ENCODE measurements around the gene SOX10. TPM values are rescaled to one million over a fixed set of nuclear protein-coding genes. Genes with fewer than 3 reads are reported as not detected.

Gene SOX10
- total RNA-seq, 4 donors from 2014 or later, result 2.5 TPM; not detected in 3

DNA sequence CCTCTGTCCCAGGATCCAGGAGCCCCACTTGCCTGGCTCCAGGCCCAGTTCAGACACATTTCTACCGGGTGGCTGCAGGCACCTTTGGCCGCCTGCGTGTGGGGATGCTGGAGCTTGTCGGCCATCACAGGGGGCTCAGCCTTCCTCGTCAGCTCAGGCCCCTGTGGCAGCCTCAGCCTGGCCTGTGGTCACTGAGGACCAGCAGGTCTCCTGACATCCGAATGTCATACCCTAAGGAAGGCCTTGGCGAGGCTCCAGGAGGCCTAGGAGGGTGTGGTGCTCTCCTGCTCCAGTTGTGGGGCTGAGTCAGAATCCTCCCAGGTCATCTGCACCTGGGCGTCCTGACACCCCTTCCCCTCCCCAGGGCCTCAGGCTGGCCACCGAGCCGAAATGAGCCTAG lies 14.9 kb upstream of the SOX10 start:
- TF ChIP-seq, protein P1, sequence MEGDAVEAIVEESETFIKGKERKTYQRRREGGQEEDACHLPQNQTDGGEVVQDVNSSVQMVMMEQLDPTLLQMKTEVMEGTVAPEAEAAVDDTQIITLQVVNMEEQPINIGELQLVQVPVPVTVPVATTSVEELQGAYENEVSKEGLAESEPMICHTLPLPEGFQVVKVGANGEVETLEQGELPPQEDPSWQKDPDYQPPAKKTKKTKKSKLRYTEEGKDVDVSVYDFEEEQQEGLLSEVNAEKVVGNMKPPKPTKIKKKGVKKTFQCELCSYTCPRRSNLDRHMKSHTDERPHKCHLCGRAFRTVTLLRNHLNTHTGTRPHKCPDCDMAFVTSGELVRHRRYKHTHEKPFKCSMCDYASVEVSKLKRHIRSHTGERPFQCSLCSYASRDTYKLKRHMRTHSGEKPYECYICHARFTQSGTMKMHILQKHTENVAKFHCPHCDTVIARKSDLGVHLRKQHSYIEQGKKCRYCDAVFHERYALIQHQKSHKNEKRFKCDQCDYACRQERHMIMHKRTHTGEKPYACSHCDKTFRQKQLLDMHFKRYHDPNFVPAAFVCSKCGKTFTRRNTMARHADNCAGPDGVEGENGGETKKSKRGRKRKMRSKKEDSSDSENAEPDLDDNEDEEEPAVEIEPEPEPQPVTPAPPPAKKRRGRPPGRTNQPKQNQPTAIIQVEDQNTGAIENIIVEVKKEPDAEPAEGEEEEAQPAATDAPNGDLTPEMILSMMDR (IDR thresholded peaks at IDR 0.05), result no peak
- ATAC-seq (ENCODE audit: low FRiP score) (no peak), DNase-seq (ENCODE audit: low spot score) (no peak)

DNA sequence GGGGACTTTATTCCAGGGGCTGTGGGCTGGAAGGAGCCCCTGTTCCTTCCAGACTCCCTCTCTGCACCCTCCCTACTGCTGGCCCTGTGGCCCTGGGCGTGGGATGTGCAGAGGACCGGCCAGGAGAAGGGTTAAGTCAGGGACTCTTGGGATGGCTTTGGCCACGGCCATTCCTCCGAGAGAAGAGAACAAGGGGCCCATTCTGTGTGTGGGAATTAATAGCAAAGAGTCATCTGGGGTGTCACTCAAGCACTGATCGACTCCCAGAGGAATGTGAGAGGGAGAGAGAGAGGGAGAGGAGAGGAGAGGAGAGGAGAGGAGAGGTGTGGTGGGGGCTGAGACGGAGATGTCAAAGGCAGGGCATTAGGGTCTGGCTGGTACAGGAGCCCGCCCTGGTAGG lies 14.2 kb upstream of the SOX10 start:
- DNase-seq (ENCODE audit: low spot score) (no peak), ATAC-seq (ENCODE audit: low FRiP score) (no peak)
- TF ChIP-seq, protein P1 (IDR thresholded peaks at IDR 0.05), result no peak

GRCh38 chr22:37996515-37997246 lies 12.3 kb upstream of the SOX10 start:
- DNase-seq (ENCODE audit: low spot score) (no peak), ATAC-seq (ENCODE audit: low FRiP score) (no peak)
- TF ChIP-seq, protein P1 (IDR thresholded peaks at IDR 0.05), result no peak

GRCh38 chr22:37996079-37996478 lies 11.7 kb upstream of the SOX10 start:
- ATAC-seq (ENCODE audit: low FRiP score) (no peak), DNase-seq (ENCODE audit: low spot score) (no peak)
- TF ChIP-seq, protein P1 (IDR thresholded peaks at IDR 0.05), result no peak

- no peak for ATAC-seq (ENCODE audit: low FRiP score)
- no peak for DNase-seq (ENCODE audit: low spot score)
- TF ChIP-seq, protein P1 (IDR thresholded peaks at IDR 0.05), result no peak
These were observed 11.1 kb upstream of the SOX10 start for GRCh38 chr22:37995460-37995859.

DNA sequence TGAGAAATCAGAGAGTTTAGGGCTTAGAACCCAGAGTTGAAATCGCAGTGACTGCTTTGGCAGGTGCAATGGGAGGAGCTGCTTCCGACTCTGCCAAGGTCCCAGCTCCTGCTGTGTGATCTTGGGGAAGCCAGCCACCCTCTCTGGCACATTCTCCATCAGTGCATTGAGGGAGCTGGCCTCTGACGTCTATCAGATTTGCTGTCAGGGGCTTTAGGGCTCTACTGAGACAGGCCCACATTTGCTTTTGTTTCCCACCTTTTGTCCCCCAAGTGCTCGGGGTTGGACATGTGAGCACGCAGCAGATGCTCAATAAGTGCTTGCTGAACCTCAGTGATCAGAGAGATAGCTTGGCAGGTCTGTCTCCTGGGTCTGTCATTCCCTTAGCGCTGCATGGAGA lies 10.6 kb upstream of the SOX10 start:
- ATAC-seq (ENCODE audit: low FRiP score) (no peak), DNase-seq (ENCODE audit: low spot score) (no peak)
- TF ChIP-seq, protein P1 (IDR thresholded peaks at IDR 0.05), result no peak

DNA sequence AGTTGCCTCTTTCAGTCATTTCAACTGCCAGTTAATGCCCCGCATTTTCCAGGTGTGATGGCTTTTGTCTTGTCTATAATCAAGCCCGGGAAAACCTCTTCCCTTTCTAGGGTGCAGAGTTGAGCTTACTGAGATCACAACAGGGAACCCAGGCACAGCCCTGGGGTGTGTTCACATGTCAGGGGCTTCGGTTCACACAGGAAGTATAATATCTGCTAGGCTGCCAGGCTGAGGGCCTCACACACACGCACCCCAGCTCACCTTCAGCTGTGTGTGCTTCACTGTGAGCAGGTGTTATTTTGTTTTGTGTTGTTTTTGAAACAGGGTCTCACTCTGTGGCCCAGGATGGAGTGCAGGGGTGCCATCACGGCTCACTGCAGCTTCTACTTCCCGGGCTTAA lies 9.7 kb upstream of the SOX10 start:
- TF ChIP-seq, protein P1 (IDR thresholded peaks at IDR 0.05), result no peak
- no peak for DNase-seq (ENCODE audit: low spot score)
- ATAC-seq (ENCODE audit: low FRiP score), result no peak
